Stomach (tissue), 9 donors: ENCODE measurements around the gene CIRBP. TPM values are rescaled to one million over a fixed set of nuclear protein-coding genes. Genes with fewer than 3 reads are reported as not detected.

ENCODE experiments used
- DNase-seq, 2 donors: peaks; one replicate each; pipeline versions ENCODE4 v3.0.0 to v3.0.0-alpha.2; 2013 to 2019
- H3K27ac ChIP-seq, 5 donors: fragments of 200-600 bp in 4 of 5; sonication (generic) in 4 of 5; one replicate each; pipeline ENCODE4 v1.5.1; 2013 to 2019; ENCODE audit warnings: mild to moderate bottlenecking in 1 of 5, moderate library complexity in 1 of 5
- H3K27me3 ChIP-seq, 3 donors: fragments of 200-600 bp; sonication (generic); one replicate each; pipeline ENCODE4 v1.5.1; 2017 to 2019; ENCODE audit warnings: mixed run types in 1 of 3
- H3K36me3 ChIP-seq, 4 donors: fragments of 200-600 bp; sonication (generic); 1 replicate in 3 of 4; 2 replicates in 1 of 4; pipeline ENCODE4 v1.5.1; 2016 to 2019
- H3K4me1 ChIP-seq, 4 donors: fragments of 200-600 bp; sonication (generic); one replicate each; pipeline ENCODE4 v1.5.1; 2016 to 2019
- H3K4me3 ChIP-seq, 4 donors: fragments of 200-600 bp; sonication (generic) in 3 of 4; one replicate each; pipeline ENCODE4 v1.5.1; 2016 to 2019; ENCODE audit warnings: mild to moderate bottlenecking in 1 of 4
- H3K9me3 ChIP-seq, 4 donors: fragments of 200-600 bp; sonication (generic); one replicate each; pipeline ENCODE4 v1.5.1; 2016 to 2019
- CTCF ChIP-seq, 7 experiments: fragments of 450-650 bp in 4 of 7; fragments of 200-600 bp in 3 of 7; sonication (generic) in 3 of 7; IDR thresholded peaks; one replicate each; pipeline ENCODE4 v1.5.1; 2016 to 2019; ENCODE audit warnings: antibody characterized with exemption in 7 of 7, control low read depth in 2 of 7, mild to moderate bottlenecking in 1 of 7
- EP300 ChIP-seq: sonication (generic); formaldehyde crosslinking; IDR thresholded peaks from one replicate; pipeline ENCODE4 v1.6.1; 2017; ENCODE audit warnings: antibody characterized with exemption
- POLR2A ChIP-seq, 4 donors: fragments of 450-650 bp; IDR thresholded peaks; one replicate each; pipeline ENCODE4 v1.6.1; 2016; ENCODE audit warnings: antibody characterized with exemption in 4 of 4, control low read depth in 2 of 4, mild to moderate bottlenecking in 1 of 4, moderate library complexity in 1 of 4
- POLR2AphosphoS5 ChIP-seq, 3 donors: sonication (generic); formaldehyde crosslinking; IDR thresholded peaks; one replicate each; pipeline ENCODE4 v1.6.1; 2016; ENCODE audit warnings: antibody characterized with exemption in 3 of 3
- WGBS, 5 donors: extraction: QIAGEN DNeasy Blood & Tissue Kit in 3 of 5; methylation state at CpG; one replicate each; pipeline versions ENCODE4 v1.1.5 to v1.1.7; 2013 to 2018; 5-methylcytosine and 5-hydroxymethylcytosine counted together
- intact Hi-C: fragments of 100-400 bp; cut with DNase I; formaldehyde crosslinking; loops from one replicate; pipeline ENCODE4 v1.15.1; 2023; ENCODE audit warnings: low total_unique reads
- polyA plus RNA-seq, 3 donors: library from polyadenylated mRNA; stranded (reverse); fragments of 200-250 nt; gene quantifications; one replicate each; pipeline ENCODE4 v1.2.3, GENCODE V29; 2013
- total RNA-seq, 5 donors: library from RNA; depleted of rRNA; stranded (reverse); fragments of >200 nt; gene quantifications; one replicate each; pipeline versions ENCODE4 v1.1.0 to v1.2.3, GENCODE V29; 2014 to 2016
- donor health status: healthy with polysubstance abuse.
- donor health status: Bipolar disorder and iron deficiency.
- donor health status: healthy.

CIRBP gene
- total and polyA plus RNA-seq, 8 donors: 250 to 686 (median 356) TPM

DNA sequence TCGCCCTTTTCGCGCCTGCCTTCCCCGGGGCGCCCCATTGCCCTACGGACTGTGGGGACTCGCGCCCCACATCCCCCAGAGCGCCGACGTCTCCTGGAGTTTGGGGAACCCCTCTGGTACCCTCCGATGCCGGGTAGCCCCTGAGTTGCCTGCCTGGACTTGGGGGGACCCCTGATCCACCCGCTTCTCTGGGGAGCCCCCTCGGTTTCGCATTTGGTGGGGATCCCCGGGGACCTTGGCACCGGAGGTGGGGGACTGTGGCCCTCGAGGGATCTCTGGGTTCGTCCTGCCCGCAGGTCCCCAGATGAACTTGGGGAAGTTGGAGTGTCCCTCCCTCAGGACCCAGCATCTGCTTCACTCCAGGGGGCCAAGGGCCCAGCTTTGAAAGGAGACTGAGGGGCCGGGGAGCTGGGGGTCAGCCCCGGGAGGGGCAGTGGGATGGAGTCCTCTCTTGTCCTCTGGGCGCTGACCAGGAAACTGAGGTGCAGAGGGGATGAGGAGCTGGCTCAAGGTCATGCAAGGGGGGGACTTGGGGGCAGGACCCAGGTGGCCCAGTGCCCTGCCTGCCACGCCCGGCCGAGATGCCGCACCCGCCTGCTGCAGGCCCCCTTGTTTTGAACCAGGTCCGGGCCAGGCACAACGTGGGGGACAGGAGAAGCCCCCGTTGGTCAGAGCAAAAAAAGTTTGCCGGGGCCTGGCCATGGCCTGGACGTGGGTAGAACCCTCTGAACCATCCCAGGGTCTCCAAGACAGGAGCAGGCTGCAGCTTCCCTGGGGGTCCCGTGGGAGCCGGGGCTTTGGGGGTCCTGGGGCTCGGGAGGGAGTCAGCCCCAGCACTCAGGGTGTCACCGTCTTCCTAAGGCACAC, 17.6 kb downstream of the CIRBP start:
- Histone ChIP-seq H3K36me3 (no peaks in the 10 kb centered on the region), H3K9me3 (no peaks in the 10 kb centered on the region), H3K4me3 (peak overlapping the region in 1 of 4 donors; percentile 28), H3K4me1 (peaks cover 0 to 56% (median 38%) of the 10 kb centered on the region in 4 donors), H3K27me3 (peaks cover 21 to 90% (median 82%) of the 10 kb centered on the region in 3 donors), H3K27ac (no peak overlapping the region)
- intact Hi-C loops: loop anchor here (10.0 kb wide), 1 partner anchor 78 kb away; no protein-coding TSS in a partner anchor
- TF ChIP-seq POLR2AphosphoS5 (IDR thresholded peaks at IDR 0.05) (no peak), EP300 (no peak), POLR2A (IDR thresholded peaks at IDR 0.05) (no peak), CTCF (IDR thresholded peaks at IDR 0.05) (no peak)
- 26 to 41% (median 26%) methylated on average over 17 to 38 of the region's 38 CpGs for WGBS, 5 donors
- no peak for DNase-seq

GRCh38 chr19:1287354-1288225, 18.5 kb downstream of the CIRBP start:
- peak in 1 of 2 donors; percentile 38 for DNase-seq
- no peaks in the 10 kb centered on the region for H3K9me3 ChIP-seq
- peaks cover 21 to 97% (median 91%) of the 10 kb centered on the region in 3 donors for H3K27me3 ChIP-seq
- 22 to 38% (median 24%) methylated on average over 16 to 55 of the region's 55 CpGs for WGBS, 5 donors
- H3K27ac ChIP-seq: no peak overlapping the region
- H3K36me3 ChIP-seq: no peaks in the 10 kb centered on the region
- TF ChIP-seq EP300: no peak
- TF ChIP-seq CTCF (IDR thresholded peaks at IDR 0.05): no peak
- no peak for TF ChIP-seq POLR2AphosphoS5 (IDR thresholded peaks at IDR 0.05)
- no peak for TF ChIP-seq POLR2A (IDR thresholded peaks at IDR 0.05)
- no peak overlapping the region for H3K4me3 ChIP-seq
- H3K4me1 ChIP-seq: peaks cover 0 to 60% (median 40%) of the 10 kb centered on the region in 4 donors
- intact Hi-C loops: loop anchor here (10.0 kb wide), 1 partner anchor 77 kb away; no protein-coding TSS in a partner anchor

DNA sequence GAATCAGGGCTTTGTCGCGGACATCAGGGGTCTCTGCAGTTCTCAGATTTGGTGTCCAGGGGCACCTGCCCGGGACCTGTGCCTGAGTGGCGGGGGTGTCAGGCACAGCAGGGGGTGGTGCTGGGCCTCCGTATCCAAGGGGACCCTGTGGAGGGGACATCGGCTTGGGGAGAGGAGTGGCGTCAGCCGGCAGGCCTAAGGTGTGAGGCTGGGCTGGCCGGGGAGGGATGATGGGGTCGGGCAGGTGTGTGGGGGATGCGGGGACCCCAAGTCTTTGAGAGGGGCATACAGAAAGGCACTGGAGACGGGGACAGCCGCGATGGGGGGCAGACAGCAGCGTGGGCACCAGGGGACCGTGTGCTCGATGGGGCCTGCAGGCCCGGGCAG, 19.1 kb downstream of the CIRBP start:
- H3K27me3 ChIP-seq: peaks cover 25 to 97% (median 92%) of the 10 kb centered on the region in 3 donors
- TF ChIP-seq EP300 (no peak), POLR2A (IDR thresholded peaks at IDR 0.05) (no peak), POLR2AphosphoS5 (IDR thresholded peaks at IDR 0.05) (no peak), CTCF (IDR thresholded peaks at IDR 0.05) (no peak)
- H3K9me3 ChIP-seq: no peaks in the 10 kb centered on the region
- no peak overlapping the region for H3K4me3 ChIP-seq
- intact Hi-C loops: loop anchor here (10.0 kb wide), 1 partner anchor 77 kb away; no protein-coding TSS in a partner anchor
- DNase-seq: no peak
- no peak overlapping the region for H3K27ac ChIP-seq
- no peaks in the 10 kb centered on the region for H3K36me3 ChIP-seq
- H3K4me1 ChIP-seq: peaks cover 0 to 55% (median 37%) of the 10 kb centered on the region in 4 donors
- WGBS, 5 donors: 85 to 89% (median 87%) methylated on average over 14 to 18 of the region's 18 CpGs
